Motor neuron (in vitro differentiated cells): Measurements from ENCODE around the gene SMDT1. TPM values are rescaled to one million over a fixed set of nuclear protein-coding genes. Genes with fewer than 3 reads are reported as not detected.
"Not testable (repeated sequence)": the region's sequence is repeated elsewhere in the genome, so short reads cannot be mapped to it uniquely, and the experiment has no call there.

Source experiments
- ATAC-seq, 8 experiments: fragments of 200-7000 bp; cut with Tn5 transposase; replicated peaks in 6 of 8; 2 replicates each; pipeline ENCODE4 v1.8.0; 2021; ENCODE audit warnings: mild to moderate bottlenecking in 8 of 8, moderate library complexity in 8 of 8
- H3K27ac ChIP-seq, 2 donors: fragments of 250-450 bp; sonication (Bioruptor Pico); 2 replicates each; pipeline ENCODE4 v1.9.0; 2021; ENCODE audit warnings: antibody characterized with exemption in 2 of 2, mild to moderate bottlenecking in 2 of 2, moderate library complexity in 1 of 2
- H3K4me1 ChIP-seq, 2 donors: fragments of 250-450 bp; sonication (Bioruptor Pico); replicated peaks in 1 of 2; 2 replicates each; pipeline ENCODE4 v1.6.1; 2021; ENCODE audit warnings: antibody characterized with exemption in 2 of 2, mild to moderate bottlenecking in 2 of 2, moderate library complexity in 1 of 2
- H3K4me3 ChIP-seq, 5 donors: fragments of 250-450 bp; sonication (Bioruptor Pico); 2 replicates each; pipeline ENCODE4 v1.9.0; 2021; ENCODE audit warnings: antibody characterized with exemption in 5 of 5, mild to moderate bottlenecking in 5 of 5, moderate library complexity in 4 of 5
- WGBS, 10 experiments: fragments of 450-650 bp; shearing (Covaris generic); methylation state at CpG; one replicate each; pipeline ENCODE4 v1.0.0; 2022; 5-methylcytosine and 5-hydroxymethylcytosine counted together
- in situ Hi-C, 9 experiments: fragments of 400-800 bp; cut with MboI; loops; one replicate each; pipeline ENCODE4 v1.15.0; 2021; ENCODE audit warnings: low sequenced_read_pairs in 9 of 9, low pct_unique_long_range_greater_than_20kb in 2 of 9; ENCODE audit not compliant: unreplicated experiment in 9 of 9
- total RNA-seq, 8 experiments: library from RNA; unstranded; fragments of 300-600 nt; gene quantifications; 2 replicates each; pipeline versions ENCODE4 v1.2.3 to v1.2.4, GENCODE V29; 2022

The SMDT1 gene
- total RNA-seq, 8 experiments from 2014 or later: 6.9 to 28.5 (median 20.8) TPM

DNA sequence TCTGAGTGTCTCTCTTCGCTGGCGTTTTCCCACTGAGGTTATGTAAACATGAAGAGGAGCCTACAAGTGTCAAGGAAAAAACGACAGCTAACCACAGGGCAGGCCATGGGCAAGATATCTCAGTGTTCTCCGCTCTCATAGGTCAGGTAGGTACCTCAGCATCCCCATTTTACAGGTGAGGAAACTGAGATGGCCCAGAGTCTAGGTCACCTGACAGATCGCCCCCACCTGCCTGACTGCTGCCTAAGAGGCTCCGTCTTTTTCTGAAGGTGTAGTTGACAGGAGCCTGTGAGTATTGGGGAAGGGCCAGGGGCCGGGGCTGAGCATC lies 11.9 kb downstream of the SMDT1 start:
- no peak for ATAC-seq
- Histone ChIP-seq H3K27ac (peak overlapping the region; percentile 49 to 83), H3K4me3 (peak overlapping the region; percentile 35 to 90 (median 51)), H3K4me1 (peaks cover 3% of the 10 kb centered on the region in 2 donors)
- in situ Hi-C loops: no loop called here
- WGBS, 10 experiments: 10 to 66% (median 50%) methylated on average over 1 to 5 of the region's 7 CpGs; no CpG with 5 or more reads in 3 of the 10 experiments

DNA sequence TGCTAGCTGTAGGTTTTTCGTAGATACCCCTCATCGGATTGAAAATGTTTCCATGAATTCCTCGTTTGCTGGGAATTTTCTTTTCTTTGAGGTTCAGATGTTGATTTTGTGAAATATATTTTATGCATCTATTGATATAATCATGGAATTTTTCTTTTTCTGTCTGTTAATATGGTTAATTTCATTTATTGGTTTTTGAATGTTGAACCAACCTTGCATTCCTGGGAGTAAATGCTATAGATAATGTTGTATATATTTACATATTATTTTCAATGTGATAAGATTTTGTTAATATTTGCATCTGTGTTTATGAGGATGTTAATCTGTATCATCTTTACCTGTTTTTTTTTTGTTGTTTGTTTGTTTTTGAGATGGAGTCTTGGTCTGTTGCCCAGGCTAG lies 21.7 kb downstream of the SMDT1 start:
- in situ Hi-C loops: no loop called here
- ATAC-seq: no peak
- no peaks in the 10 kb centered on the region for H3K4me1 ChIP-seq
- 61 to 100% (median 94%) methylated on average over 1 to 3 of the region's 3 CpGs; no CpG with 5 or more reads in 2 of the 10 experiments for WGBS, 10 experiments
- no peak overlapping the region for H3K27ac ChIP-seq
- H3K4me3 ChIP-seq: no peak overlapping the region

DNA sequence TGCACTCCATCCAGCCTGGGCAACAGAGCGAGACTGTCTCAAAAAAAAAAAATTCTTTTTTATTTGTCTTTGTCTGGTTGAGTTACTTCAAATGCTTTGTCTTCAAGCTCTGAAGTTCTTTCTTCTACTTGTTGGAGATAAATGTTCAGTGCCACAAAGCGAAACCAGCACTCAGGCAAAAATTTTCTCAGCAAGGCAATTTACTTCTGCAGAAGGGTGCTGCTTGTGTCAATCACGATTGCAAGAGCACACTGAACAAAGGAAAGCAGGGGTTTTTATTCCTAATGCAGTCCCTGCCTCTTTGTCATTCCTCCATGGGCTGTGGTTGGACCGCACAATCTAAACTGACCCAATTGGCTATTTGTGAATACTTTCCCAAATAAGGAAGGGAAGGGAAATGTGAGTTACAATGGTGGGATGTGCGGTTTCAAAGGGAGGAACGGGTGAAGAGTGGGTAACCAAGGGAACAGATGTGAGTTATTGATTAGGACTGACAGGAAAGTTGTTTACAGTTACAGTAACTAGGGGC lies 24.9 kb downstream of the SMDT1 start:
- H3K27ac ChIP-seq, H3K4me1 ChIP-seq, ATAC-seq, in situ Hi-C loops, H3K4me3 ChIP-seq: not testable (repeated sequence)
- WGBS, 10 experiments: 36 to 93% (median 87%) methylated on average over 2 to 6 of the region's 6 CpGs; no CpG with 5 or more reads in 1 of the 10 experiments

DNA sequence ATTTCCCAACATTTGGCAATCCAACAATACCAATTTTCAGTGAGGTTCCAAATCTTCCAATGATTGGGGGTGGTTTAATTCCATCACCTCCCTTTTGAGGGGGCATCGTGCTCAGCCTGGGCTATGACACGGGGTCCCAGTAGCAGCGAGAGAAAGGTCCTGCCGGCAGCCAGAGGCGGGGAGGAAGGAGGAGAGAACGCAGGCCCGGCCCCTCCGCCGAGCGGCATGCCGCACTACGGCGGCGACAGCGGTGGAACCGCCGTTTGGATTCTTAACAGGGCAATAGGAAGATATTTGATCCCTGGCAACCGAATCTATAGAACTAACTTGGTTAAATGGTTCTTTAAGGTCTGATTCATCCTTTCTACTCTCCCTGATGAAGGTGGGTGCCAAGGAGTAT lies 29.3 kb downstream of the SMDT1 start:
- H3K4me1 ChIP-seq: no peaks in the 10 kb centered on the region
- H3K27ac ChIP-seq: no peak overlapping the region
- in situ Hi-C loops: no loop called here
- H3K4me3 ChIP-seq: no peak overlapping the region
- no peak for ATAC-seq
- whole genome bisulfite sequencing, 10 experiments: 60 to 100% (median 85%) methylated on average over 1 to 3 of the region's 18 CpGs; no CpG with 5 or more reads in 6 of the 10 experiments

DNA sequence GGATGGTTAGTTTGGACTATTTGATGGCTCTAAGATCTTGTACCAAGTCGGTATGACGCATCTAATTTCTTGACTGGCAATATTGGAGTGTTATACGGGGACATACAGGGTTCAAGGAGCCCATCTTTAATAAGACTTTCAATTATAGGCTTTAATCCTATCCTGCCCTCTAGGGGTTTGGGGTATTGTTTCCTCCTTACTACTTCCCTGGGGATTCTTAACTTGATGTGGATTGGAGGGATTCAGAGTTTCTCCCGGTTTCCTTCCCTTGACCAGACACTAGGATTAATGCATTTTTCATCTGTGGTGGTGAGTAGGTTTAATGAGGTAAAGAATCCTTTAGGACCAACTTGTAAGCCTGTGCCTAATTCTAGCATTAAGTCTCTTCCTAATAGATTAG lies 32.3 kb downstream of the SMDT1 start:
- ATAC-seq: no peak
- in situ Hi-C loops: no loop called here
- no peaks in the 10 kb centered on the region for H3K4me1 ChIP-seq
- 50 to 97% (median 80%) methylated on average over 1 to 4 of the region's 4 CpGs; no CpG with 5 or more reads in 1 of the 10 experiments for WGBS, 10 experiments
- H3K4me3 ChIP-seq: no peak overlapping the region
- no peak overlapping the region for H3K27ac ChIP-seq

DNA sequence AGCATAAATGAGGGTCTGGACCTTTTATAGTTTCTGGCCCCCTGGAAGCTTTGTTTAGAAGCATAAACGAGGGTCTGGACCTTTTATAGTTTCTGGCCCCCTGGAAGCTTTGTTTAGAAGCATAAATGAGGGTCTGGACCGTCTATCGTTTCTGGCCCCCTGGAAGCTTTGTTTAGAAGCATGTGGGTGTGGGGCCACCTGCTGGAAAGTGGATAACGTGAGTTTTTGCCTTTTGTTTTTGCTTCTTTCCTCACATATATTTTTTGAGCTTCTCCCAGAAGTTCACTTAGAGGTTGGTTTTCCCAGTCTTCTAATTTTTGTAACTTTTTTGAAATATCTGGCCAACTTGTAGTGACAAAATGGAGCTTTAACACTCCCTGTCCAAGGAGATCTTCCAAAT lies 33.3 kb downstream of the SMDT1 start:
- H3K4me1 ChIP-seq, H3K4me3 ChIP-seq, H3K27ac ChIP-seq, in situ Hi-C loops, ATAC-seq: not testable (repeated sequence)
- 0 to 33% (median 28%) methylated on average over 1 to 2 of the region's 4 CpGs; no CpG with 5 or more reads in 5 of the 10 experiments for WGBS, 10 experiments

DNA sequence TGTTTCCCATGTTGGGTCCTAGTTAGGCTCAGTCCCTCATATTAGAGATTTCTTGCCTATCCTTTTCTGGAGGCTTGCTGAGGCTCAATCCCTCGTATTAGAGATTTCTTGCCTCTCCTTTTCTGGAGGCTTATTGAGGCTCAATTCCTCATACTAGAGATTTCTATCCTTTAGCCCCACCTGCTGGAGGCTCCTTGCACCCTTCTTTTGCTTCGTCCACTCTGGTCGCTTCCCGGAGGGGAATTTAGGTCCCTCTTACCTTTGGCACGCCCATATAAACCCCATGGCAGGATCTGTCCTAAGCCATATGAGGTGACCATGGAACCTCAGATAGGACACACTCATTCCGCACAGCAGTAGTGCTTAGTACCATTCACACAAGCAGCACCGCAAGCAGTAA lies 35.2 kb downstream of the SMDT1 start:
- in situ Hi-C loops: no loop called here
- peak in 2 of 8 experiments; percentile 23 to 51 for ATAC-seq
- 50 to 100% (median 86%) methylated on average over 1 to 7 of the region's 7 CpGs for WGBS, 10 experiments

DNA sequence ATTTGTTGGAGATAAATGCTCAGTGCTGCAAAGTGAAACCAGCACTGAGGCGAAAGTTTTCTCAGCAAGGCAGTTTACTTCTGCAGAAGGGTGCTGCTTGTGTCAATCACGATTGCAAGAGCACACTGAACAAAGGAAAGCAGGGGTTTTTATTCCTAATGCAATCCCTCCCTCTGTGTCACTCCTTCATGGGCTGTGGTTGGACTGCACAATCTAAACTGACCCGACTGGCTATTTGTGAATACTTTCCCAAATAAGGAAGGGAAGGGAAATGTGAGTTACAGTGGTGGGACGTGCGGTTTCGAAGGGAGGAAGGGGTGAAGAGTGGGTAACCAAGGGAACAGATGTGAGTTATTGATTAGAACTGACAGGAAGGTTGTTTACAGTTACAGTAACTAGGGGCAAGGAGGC lies 35.9 kb downstream of the SMDT1 start:
- H3K4me1 ChIP-seq, in situ Hi-C loops, ATAC-seq, H3K27ac ChIP-seq, H3K4me3 ChIP-seq: not testable (repeated sequence)
- 0 to 100% (median 83%) methylated on average over 1 to 5 of the region's 6 CpGs; no CpG with 5 or more reads in 2 of the 10 experiments for WGBS, 10 experiments

More for the DNA sequence above, 35.2 kb downstream of the SMDT1 start:
- Histone ChIP-seq H3K4me3 (no peak overlapping the region), H3K27ac (no peak overlapping the region), H3K4me1 (no peaks in the 10 kb centered on the region)

DNA sequence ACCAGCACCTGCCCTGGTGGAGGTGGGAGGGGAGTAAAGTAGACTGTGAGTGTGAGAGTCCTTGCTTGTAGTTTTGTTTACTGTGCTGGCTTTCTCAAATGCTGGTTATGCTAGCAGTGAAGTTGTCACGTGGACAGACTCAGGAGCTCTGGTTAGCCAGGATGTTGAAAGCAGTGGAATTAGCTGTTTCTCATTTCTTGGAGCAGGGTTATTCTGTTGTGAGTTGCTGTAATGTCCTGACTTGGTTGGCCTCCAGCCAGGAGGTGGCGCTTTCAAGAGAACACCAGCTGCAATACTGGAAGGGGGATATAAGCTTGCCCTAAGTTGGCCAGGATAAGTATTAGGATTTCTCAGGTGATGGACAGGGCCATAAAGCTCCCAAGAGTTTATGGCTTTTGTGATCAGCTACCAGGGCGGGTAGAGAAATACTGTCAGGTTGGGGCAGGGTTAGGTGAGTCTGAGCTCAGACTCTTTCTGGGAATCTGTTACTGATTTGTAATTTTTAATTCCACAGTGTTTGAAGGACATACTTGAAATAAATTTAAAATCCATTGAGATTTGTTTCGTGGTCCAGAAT lies 37.4 kb downstream of the SMDT1 start:
- in situ Hi-C loops: no loop called here
- no peak overlapping the region for H3K4me3 ChIP-seq
- H3K27ac ChIP-seq: no peak overlapping the region
- peak in 1 of 8 experiments; percentile 29 for ATAC-seq
- H3K4me1 ChIP-seq: no peaks in the 10 kb centered on the region
- WGBS, 10 experiments: 42 to 100% (median 72%) methylated on average over 2 to 3 of the region's 4 CpGs; no CpG with 5 or more reads in 4 of the 10 experiments

DNA sequence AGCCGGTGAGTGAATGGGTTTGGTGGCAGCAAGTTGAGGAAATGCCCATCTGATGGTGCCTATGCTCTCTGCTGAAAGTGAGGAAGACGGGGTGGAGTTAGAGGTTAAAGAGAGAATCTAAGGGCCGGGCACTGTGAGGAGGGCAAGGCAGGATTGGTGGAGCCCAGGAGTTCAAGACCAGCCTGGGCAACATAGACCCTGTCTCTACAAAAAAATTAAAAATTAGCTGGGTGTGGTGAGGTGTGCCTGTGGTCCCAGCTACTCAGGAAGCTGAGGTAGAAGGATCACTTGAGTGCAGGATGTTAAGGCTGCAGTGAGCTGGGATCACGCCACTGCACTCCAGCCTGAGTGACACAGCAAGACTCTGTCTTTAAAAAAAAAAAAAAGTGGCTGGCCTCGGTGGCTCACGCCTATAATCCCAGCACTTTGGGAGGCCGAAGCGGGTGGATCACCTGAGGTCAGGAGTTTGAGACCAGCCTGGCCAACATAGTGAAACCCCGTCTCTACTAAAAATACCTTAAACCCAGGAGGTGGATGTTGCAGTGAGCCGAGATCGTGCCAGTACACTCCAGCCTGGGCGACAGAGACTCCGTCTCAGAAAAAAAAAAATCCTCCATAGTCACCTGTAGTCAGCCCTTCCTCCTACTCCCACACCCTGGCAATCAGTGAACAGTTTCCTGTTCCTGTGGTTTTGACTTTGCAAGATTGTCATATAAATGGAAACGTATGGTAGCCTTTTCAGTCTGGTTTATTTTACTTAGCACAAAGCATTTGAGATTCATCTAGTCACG lies 40.9 kb downstream of the SMDT1 start:
- in situ Hi-C loops, H3K27ac ChIP-seq, H3K4me3 ChIP-seq, ATAC-seq, H3K4me1 ChIP-seq: not testable (repeated sequence)
- WGBS, 10 experiments: 68 to 100% (median 86%) methylated on average over 3 to 10 of the region's 15 CpGs; no CpG with 5 or more reads in 2 of the 10 experiments

DNA sequence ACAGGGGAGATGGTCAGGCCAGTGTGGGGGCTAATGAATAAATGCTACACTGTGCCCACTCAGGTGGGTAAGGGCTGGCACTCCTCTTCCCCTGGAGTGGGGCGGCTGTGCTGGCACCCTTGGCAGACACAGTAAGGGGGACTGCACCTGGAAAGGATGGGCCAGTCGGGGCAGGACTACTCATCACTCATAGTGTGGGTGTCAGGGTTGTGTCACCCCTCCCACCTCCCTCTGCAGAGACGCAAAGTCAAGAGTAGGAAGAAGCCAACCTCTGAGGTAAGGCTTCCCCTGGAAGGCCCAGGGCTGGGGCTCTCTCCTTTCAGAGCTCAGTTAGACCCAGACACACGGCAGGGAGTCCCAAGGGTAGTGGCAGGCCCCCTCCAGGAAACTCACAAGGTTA lies 44.0 kb downstream of the SMDT1 start:
- H3K4me3 ChIP-seq, H3K27ac ChIP-seq, H3K4me1 ChIP-seq, ATAC-seq, in situ Hi-C loops: not testable (repeated sequence)
- WGBS, 10 experiments: no CpG with 5 or more reads among the region's 4 CpGs

DNA sequence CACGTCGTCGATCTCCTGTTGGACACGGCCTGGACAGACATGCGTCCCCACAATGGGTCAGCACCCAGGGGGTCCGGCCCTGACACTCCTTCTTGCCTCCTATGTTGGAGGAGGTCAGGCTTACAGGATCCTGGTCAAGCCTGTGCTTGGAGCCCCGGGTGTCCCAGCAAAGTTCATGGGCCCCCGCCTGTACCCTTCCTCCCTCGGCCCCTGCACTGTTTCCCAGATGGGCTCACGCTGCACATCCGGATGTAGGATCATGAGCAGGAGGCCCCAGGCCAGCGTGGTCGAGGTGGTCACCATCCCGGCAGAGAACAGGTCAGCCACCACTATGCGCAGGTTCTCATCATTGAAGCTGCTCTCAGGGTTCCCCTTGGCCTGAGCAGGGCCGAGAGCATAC lies 48.1 kb downstream of the SMDT1 start:
- Histone ChIP-seq H3K27ac (no peak overlapping the region), H3K4me3 (no peak overlapping the region), H3K4me1 (no peaks in the 10 kb centered on the region)
- ATAC-seq: no peak
- WGBS, 10 experiments: 90 to 100% methylated on average over 2 of the region's 16 CpGs; no CpG with 5 or more reads in 8 of the 10 experiments
- in situ Hi-C loops: no loop called here

DNA sequence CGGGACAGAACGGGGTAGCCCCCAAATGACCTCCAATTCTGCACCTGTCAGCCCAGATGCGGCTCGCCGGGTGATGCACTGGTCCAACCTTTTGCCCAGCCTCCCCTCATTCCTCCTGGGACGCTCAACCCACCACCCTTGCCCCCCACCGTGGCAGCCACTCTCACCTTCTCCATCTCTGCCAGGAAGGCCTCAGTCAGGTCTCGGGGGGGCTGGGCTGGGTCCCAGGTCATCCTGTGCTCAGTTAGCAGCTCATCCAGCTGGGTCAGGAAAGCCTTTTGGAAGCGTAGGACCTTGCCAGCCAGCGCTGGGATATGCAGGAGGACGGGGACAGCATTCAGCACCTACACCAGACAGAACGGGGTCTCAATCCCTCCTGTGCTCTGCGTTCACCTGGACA lies 48.5 kb downstream of the SMDT1 start:
- ATAC-seq, in situ Hi-C loops, H3K4me3 ChIP-seq, H3K4me1 ChIP-seq, H3K27ac ChIP-seq: not testable (repeated sequence)
- no CpG with 5 or more reads among the region's 13 CpGs for WGBS, 10 experiments
